GM19455 (cell line): Measurements from ENCODE around the gene HSH2D.
A peak's percentile ranks its signal among the peaks of the same experiment; 100 is the strongest.
"Not testable (repeated sequence)": the region's sequence is repeated elsewhere in the genome, so short reads cannot be mapped to it uniquely, and the experiment has no call there.

Experiments used
- ATAC-seq: cut with Tn5 transposase; IDR thresholded peaks from one replicate; pipeline ENCODE4 v1.9.1; 2021; ENCODE audit not compliant: unreplicated experiment

The HSH2D gene

GRCh38 chr19:16154557-16154956, 11.1 kb downstream of the HSH2D start:
- no peak for ATAC-seq

GRCh38 chr19:16155128-16155527, 11.6 kb downstream of the HSH2D start:
- ATAC-seq: no peak

GRCh38 chr19:16156904-16157303, 13.4 kb downstream of the HSH2D start:
- no peak for ATAC-seq

GRCh38 chr19:16157601-16158000, 14.1 kb downstream of the HSH2D start:
- no peak for ATAC-seq

- ATAC-seq: no peak
Observed at GRCh38 chr19:16159655-16160054, 16.2 kb downstream of the HSH2D start.

- ATAC-seq: no peak
Observed at GRCh38 chr19:16160445-16160942, 17.0 kb downstream of the HSH2D start.

GRCh38 chr19:16160943-16161560, 17.6 kb downstream of the HSH2D start:
- no peak for ATAC-seq

GRCh38 chr19:16161840-16162239, 18.4 kb downstream of the HSH2D start:
- ATAC-seq: no peak

GRCh38 chr19:16164222-16164890, 20.9 kb downstream of the HSH2D start:
- ATAC-seq: no peak

GRCh38 chr19:16166417-16166816, 22.9 kb downstream of the HSH2D start:
- ATAC-seq: no peak

GRCh38 chr19:16167055-16167454, 23.6 kb downstream of the HSH2D start:
- no peak for ATAC-seq

- no peak for ATAC-seq
Observed at GRCh38 chr19:16168465-16169081, 25.1 kb downstream of the HSH2D start.

GRCh38 chr19:16170134-16170533, 26.6 kb downstream of the HSH2D start:
- ATAC-seq: no peak

GRCh38 chr19:16175954-16176353, 32.5 kb downstream of the HSH2D start:
- no peak for ATAC-seq

- ATAC-seq: not testable (repeated sequence)
Observed at GRCh38 chr19:16178866-16179265, 35.4 kb downstream of the HSH2D start.

- no peak for ATAC-seq
Observed at GRCh38 chr19:16180611-16181010, 37.1 kb downstream of the HSH2D start.

GRCh38 chr19:16184665-16185122, 41.2 kb downstream of the HSH2D start:
- no peak for ATAC-seq

- ATAC-seq: peak; percentile 79
Observed at GRCh38 chr19:16185123-16185767, 41.8 kb downstream of the HSH2D start, which contains the start of gene FAM32A. Gene FAM32A, plus strand, starts transcription at chr19:16185410. Its CDS starts 33 bp downstream, at chr19:16185443.

- no peak for ATAC-seq
Observed at GRCh38 chr19:16185768-16186123, 42.3 kb downstream of the HSH2D start.

GRCh38 chr19:16188521-16188920, 45.0 kb downstream of the HSH2D start:
- no peak for ATAC-seq

GRCh38 chr19:16190198-16190597, 46.7 kb downstream of the HSH2D start:
- ATAC-seq: no peak

GRCh38 chr19:16190736-16191135, 47.3 kb downstream of the HSH2D start:
- no peak for ATAC-seq
